B cell (primary cell): ENCODE data around the gene SPRED2. TPM values are rescaled to one million over a fixed set of nuclear protein-coding genes. Genes with fewer than 3 reads are reported as not detected.

ENCODE experiments used
- ATAC-seq: fragments of 200-7000 bp; cut with Tn5 transposase; one replicate; pipeline ENCODE4 v1.10.0; 2021; ENCODE audit warnings: low read depth, mild to moderate bottlenecking, moderate number of reproducible peaks, moderate library complexity
- CTCF ChIA-PET: fragments of 350-600 bp; sonication (Branson Sonifier 250); formaldehyde crosslinking; loops from one replicate; lab custom pipeline; 2021; ENCODE audit warnings: antibody characterized with exemption, inconsistent platforms; lab: Charles Lee
- POLR2A ChIA-PET: fragments of 350-600 bp; sonication (Branson Sonifier 250); formaldehyde crosslinking; loops from one replicate; lab custom pipeline; 2021; ENCODE audit warnings: antibody characterized with exemption; lab: Charles Lee
- DNase-seq: peaks from one replicate; pipeline ENCODE4 v3.0.0; 2013
- H2AFZ ChIP-seq: 2 replicates; pipeline ENCODE4 v1.6.1; 2012; ENCODE audit warnings: mild to moderate bottlenecking, low read depth, low read length; ENCODE audit not compliant: insufficient read depth, poor library complexity, severe bottlenecking
- H3K27ac ChIP-seq, 2 donors: 1 replicate in 1 of 2; 2 replicates in 1 of 2; pipeline ENCODE4 v1.5.1; 2012 to 2013; ENCODE audit warnings: low read length in 2 of 2, mild to moderate bottlenecking in 2 of 2, moderate library complexity in 1 of 2
- H3K27me3 ChIP-seq, 4 experiments: fragments of 200-600 bp in 1 of 4; sonication (generic) in 1 of 4; replicated peaks in 1 of 4; 1 replicate in 2 of 4; 2 replicates in 2 of 4; pipeline versions ENCODE4 v1.6.1 to v1.7.0; 2013 to 2016; ENCODE audit warnings: low read length in 3 of 4, mild to moderate bottlenecking in 2 of 4, mixed read lengths in 1 of 4, moderate library complexity in 1 of 4; ENCODE audit not compliant: insufficient read depth in 4 of 4, control insufficient read depth in 3 of 4; ENCODE audit errors: control extremely low read depth in 1 of 4
- H3K36me3 ChIP-seq, 2 experiments: replicated peaks in 1 of 2; 1 replicate in 1 of 2; 2 replicates in 1 of 2; pipeline versions ENCODE4 v1.6.1 to v1.7.1; 2013; ENCODE audit warnings: low read length in 1 of 2; ENCODE audit not compliant: insufficient read depth in 2 of 2, control insufficient read depth in 1 of 2; ENCODE audit errors: control extremely low read depth in 1 of 2, extremely low read depth in 1 of 2
- H3K4me1 ChIP-seq, 2 donors: fragments of 200-600 bp in 1 of 2; sonication (generic) in 1 of 2; 1 replicate in 1 of 2; 2 replicates in 1 of 2; pipeline versions ENCODE4 v1.5.1 to v1.6.1; 2013 to 2017; ENCODE audit warnings: low read length in 2 of 2; ENCODE audit not compliant: control insufficient read depth in 2 of 2, insufficient read depth in 2 of 2
- H3K4me2 ChIP-seq: replicated peaks from 2 replicates; pipeline ENCODE3; 2012; ENCODE audit warnings: mild to moderate bottlenecking, low read depth, low read length; ENCODE audit not compliant: poor library complexity, severe bottlenecking
- H3K4me3 ChIP-seq, 5 experiments: fragments of 200-600 bp in 1 of 5; sonication (generic) in 1 of 5; 1 replicate in 3 of 5; 2 replicates in 2 of 5; pipeline versions ENCODE4 v1.5.1 to v1.7.0; 2011 to 2016; ENCODE audit warnings: low read length in 4 of 5, mild to moderate bottlenecking in 4 of 5, low read depth in 2 of 5, control low read depth in 1 of 5, moderate library complexity in 1 of 5; ENCODE audit not compliant: insufficient read depth in 1 of 5; ENCODE audit errors: control extremely low read depth in 1 of 5, extremely low read depth in 1 of 5
- H3K79me2 ChIP-seq: fragments of 200-600 bp; sonication (generic); one replicate; pipeline ENCODE4 v1.6.0; 2016; ENCODE audit warnings: low read length; ENCODE audit not compliant: control insufficient read depth, insufficient read depth
- H3K9ac ChIP-seq: fragments of 200-600 bp; sonication (generic); 2 replicates; pipeline ENCODE4 v1.6.1; 2017; ENCODE audit warnings: mild to moderate bottlenecking, low read length, moderate library complexity
- H3K9me3 ChIP-seq, 3 donors: one replicate each; pipeline versions ENCODE4 v1.6.1 to v1.7.1; 2013; ENCODE audit warnings: low read length in 2 of 3; ENCODE audit not compliant: control insufficient read depth in 2 of 3, insufficient read depth in 1 of 3; ENCODE audit errors: control extremely low read depth in 1 of 3
- H4K20me1 ChIP-seq: 2 replicates; pipeline ENCODE4 v1.6.0; 2012; ENCODE audit warnings: mild to moderate bottlenecking, low read length; ENCODE audit not compliant: insufficient read depth, control insufficient read depth, poor library complexity, severe bottlenecking
- H3K27ac Mint-ChIP-seq: one replicate; pipeline ENCODE4 v1.8.0; 2021; ENCODE audit warnings: mixed read lengths
- H3K27me3 Mint-ChIP-seq: one replicate; pipeline ENCODE4 v1.8.0; 2021; ENCODE audit warnings: mixed read lengths
- H3K4me1 Mint-ChIP-seq: one replicate; pipeline ENCODE4 v1.8.0; 2021; ENCODE audit warnings: mixed read lengths
- H3K4me3 Mint-ChIP-seq: one replicate; pipeline ENCODE4 v1.8.0; 2021; ENCODE audit warnings: mixed read lengths
- H3K9me3 Mint-ChIP-seq: one replicate; pipeline ENCODE4 v1.8.0; 2022; ENCODE audit warnings: mixed read lengths; ENCODE audit not compliant: insufficient read depth
- EZH2 ChIP-seq: IDR thresholded peaks from 2 replicates; pipeline ENCODE4 v1.6.1; 2012; ENCODE audit warnings: borderline replicate concordance, low read depth, mild to moderate bottlenecking, moderate library complexity, low read length; ENCODE audit not compliant: insufficient read depth, poor library complexity, severe bottlenecking
- WGBS: methylation state at CpG from one replicate; pipeline ENCODE4 v1.1.5; 2013; ENCODE audit warnings: missing lambda C conversion rate; ENCODE audit not compliant: insufficient coverage; 5-methylcytosine and 5-hydroxymethylcytosine counted together
- intact Hi-C: fragments of 100-400 bp; cut with micrococcal nuclease; formaldehyde crosslinking; loops from one replicate; pipeline ENCODE4 v1.10.0; 2022
- polyA plus RNA-seq: library from polyadenylated mRNA; depleted of rRNA; stranded (reverse); fragments of >200 nt; gene quantifications from 2 replicates; pipeline ENCODE4 v1.2.3, GENCODE V29; 2012
- total RNA-seq, 2 donors: library from RNA; stranded (reverse); fragments of 120-200 nt in 1 of 2; gene quantifications; 1 replicate in 1 of 2; 2 replicates in 1 of 2; pipeline versions ENCODE4 v1.2.3 to v1.2.4, GENCODE V29; 2013 to 2022
- TF ChIP-seq, protein P1 (sequence below): fragments of 200-600 bp; IDR thresholded peaks from one replicate; pipeline ENCODE4 v1.8.0; 2022; ENCODE audit warnings: antibody characterized with exemption, mild to moderate bottlenecking

Gene SPRED2
- total and polyA plus RNA-seq, 2 donors (not counting 1 experiment from before 2014, with no cell fraction given) = 0.40 to 1.3 TPM

DNA sequence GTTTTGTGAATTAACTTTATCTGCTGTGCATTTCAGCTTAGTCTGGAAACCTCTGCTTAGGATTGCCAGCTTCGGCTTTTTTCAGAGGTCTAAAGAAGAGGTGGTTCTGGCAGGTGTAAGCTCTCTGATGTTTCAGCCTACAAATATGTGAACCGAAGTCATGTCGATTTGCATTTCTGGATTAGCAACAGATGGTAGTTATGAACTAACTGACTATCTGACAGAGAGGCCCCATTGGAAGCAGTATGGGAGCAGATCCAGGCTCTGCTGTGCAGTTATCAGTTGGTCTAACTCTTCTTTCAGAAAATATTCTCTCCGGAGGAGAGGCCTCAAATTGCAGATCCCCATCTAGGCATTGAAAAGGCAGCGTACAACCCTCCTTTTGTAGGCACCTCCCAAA is 32.7 kb upstream of the SPRED2 start:
- Histone ChIP-seq H3K36me3 (no peaks in the 10 kb centered on the region), H2AFZ (no peak overlapping the region), H3K4me2 (no peak overlapping the region), H4K20me1 (no peaks in the 10 kb centered on the region), H3K79me2 (no peaks in the 10 kb centered on the region), H3K27ac (no peak overlapping the region), H3K9me3 (peaks cover 0 to 4% (median 0%) of the 10 kb centered on the region in 3 donors), H3K27me3 (peaks cover 0 to 3% (median 1%) of the 10 kb centered on the region in 4 experiments), H3K4me1 (no peaks in the 10 kb centered on the region), H3K4me3 (no peak overlapping the region), H3K9ac (no peak overlapping the region)
- 87% methylated on average over 3 of the region's 5 CpGs for WGBS
- ATAC-seq (no peak), DNase-seq (no peak)
- ChIA-PET POLR2A (no interaction called here), CTCF (no interaction called here)
- H3K9me3 Mint-ChIP-seq = no peaks in the 10 kb centered on the region
- H3K27ac Mint-ChIP-seq = no peak overlapping the region
- TF ChIP-seq, protein P1, sequence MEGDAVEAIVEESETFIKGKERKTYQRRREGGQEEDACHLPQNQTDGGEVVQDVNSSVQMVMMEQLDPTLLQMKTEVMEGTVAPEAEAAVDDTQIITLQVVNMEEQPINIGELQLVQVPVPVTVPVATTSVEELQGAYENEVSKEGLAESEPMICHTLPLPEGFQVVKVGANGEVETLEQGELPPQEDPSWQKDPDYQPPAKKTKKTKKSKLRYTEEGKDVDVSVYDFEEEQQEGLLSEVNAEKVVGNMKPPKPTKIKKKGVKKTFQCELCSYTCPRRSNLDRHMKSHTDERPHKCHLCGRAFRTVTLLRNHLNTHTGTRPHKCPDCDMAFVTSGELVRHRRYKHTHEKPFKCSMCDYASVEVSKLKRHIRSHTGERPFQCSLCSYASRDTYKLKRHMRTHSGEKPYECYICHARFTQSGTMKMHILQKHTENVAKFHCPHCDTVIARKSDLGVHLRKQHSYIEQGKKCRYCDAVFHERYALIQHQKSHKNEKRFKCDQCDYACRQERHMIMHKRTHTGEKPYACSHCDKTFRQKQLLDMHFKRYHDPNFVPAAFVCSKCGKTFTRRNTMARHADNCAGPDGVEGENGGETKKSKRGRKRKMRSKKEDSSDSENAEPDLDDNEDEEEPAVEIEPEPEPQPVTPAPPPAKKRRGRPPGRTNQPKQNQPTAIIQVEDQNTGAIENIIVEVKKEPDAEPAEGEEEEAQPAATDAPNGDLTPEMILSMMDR = no peak
- TF ChIP-seq EZH2 = no peak
- intact Hi-C loops = no loop called here
- no peak overlapping the region for H3K4me3 Mint-ChIP-seq
- H3K4me1 Mint-ChIP-seq = no peaks in the 10 kb centered on the region
- H3K27me3 Mint-ChIP-seq = peaks cover 18% of the 10 kb centered on the region

DNA sequence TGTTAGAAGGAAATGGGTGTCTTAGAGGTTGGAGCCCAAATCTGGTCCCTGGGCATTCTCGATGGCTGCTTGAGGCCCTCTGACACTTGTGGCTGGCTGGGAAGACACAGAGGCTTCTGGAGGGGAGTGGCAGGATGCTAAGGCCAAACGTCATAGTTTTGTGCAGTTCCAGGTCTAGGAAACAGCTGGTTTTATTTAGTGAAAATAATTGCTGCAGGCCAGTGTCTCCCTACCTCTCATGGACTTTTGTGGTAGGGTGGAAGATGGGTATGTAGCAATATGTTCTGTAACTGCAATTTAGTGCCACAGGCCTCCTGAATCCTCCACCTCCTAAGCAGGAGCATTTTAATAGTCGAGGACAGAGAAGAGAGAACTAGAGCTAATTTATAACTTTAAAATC is 32.2 kb upstream of the SPRED2 start:
- Mint-ChIP-seq H3K9me3 (no peaks in the 10 kb centered on the region), H3K4me3 (no peak overlapping the region), H3K4me1 (no peaks in the 10 kb centered on the region), H3K27ac (no peak overlapping the region), H3K27me3 (peaks cover 23% of the 10 kb centered on the region)
- Histone ChIP-seq H2AFZ (no peak overlapping the region), H3K9me3 (peaks cover 0 to 4% (median 0%) of the 10 kb centered on the region in 3 donors), H3K27me3 (peaks cover 0 to 3% (median 1%) of the 10 kb centered on the region in 4 experiments), H3K9ac (no peak overlapping the region), H3K36me3 (no peaks in the 10 kb centered on the region), H3K4me2 (no peak overlapping the region), H3K4me3 (no peak overlapping the region), H3K79me2 (no peaks in the 10 kb centered on the region), H3K4me1 (no peaks in the 10 kb centered on the region), H3K27ac (no peak overlapping the region), H4K20me1 (no peaks in the 10 kb centered on the region)
- ChIA-PET POLR2A (no interaction called here), CTCF (no interaction called here)
- TF ChIP-seq, protein P1 = no peak
- no peak for TF ChIP-seq EZH2
- WGBS = 55% methylated on average over 2 of the region's 3 CpGs
- no peak for DNase-seq
- ATAC-seq = no peak
- intact Hi-C loops = no loop called here
